Measurements from ENCODE around the gene TSPAN18.

Gene TSPAN18

DNA sequence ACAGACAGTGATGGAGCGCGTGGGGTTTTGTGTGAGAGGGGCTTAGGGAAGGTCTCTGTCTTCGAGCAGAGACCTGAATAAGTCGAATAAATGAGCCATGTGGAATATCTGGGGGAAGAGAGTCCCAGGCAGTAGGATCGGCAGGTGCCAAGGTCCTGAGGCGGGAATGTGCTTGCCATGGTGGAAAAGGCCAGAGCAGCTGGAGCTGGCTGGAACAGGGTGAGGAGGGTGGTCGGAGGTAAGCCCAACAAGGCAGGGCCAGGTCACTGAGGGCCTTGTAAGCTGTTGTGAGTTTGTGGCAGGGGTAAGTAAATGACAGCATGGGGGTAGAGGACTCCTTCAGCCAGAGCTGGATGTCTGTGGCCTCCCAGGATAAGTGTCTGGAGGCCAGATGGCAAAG lies 152.7 kb downstream of the TSPAN18 start (continued):
- TF ChIP-seq, protein P1, sequence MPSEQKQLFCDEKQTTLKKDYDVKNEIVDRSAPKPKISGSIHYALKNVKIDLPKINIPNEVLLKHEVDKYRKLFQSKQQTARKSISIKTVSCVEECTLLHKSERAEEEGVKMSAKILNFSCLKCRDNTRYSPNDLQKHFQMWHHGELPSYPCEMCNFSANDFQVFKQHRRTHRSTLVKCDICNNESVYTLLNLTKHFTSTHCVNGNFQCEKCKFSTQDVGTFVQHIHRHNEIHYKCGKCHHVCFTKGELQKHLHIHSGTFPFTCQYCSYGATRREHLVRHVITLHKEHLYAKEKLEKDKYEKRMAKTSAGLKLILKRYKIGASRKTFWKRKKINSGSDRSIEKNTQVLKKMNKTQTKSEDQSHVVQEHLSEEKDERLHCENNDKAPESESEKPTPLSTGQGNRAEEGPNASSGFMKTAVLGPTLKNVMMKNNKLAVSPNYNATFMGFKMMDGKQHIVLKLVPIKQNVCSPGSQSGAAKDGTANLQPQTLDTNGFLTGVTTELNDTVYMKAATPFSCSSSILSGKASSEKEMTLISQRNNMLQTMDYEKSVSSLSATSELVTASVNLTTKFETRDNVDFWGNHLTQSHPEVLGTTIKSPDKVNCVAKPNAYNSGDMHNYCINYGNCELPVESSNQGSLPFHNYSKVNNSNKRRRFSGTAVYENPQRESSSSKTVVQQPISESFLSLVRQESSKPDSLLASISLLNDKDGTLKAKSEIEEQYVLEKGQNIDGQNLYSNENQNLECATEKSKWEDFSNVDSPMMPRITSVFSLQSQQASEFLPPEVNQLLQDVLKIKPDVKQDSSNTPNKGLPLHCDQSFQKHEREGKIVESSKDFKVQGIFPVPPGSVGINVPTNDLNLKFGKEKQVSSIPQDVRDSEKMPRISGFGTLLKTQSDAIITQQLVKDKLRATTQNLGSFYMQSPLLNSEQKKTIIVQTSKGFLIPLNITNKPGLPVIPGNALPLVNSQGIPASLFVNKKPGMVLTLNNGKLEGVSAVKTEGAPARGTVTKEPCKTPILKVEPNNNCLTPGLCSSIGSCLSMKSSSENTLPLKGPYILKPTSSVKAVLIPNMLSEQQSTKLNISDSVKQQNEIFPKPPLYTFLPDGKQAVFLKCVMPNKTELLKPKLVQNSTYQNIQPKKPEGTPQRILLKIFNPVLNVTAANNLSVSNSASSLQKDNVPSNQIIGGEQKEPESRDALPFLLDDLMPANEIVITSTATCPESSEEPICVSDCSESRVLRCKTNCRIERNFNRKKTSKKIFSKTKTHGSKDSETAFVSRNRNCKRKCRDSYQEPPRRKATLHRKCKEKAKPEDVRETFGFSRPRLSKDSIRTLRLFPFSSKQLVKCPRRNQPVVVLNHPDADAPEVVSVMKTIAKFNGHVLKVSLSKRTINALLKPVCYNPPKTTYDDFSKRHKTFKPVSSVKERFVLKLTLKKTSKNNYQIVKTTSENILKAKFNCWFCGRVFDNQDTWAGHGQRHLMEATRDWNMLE (tag by site-specific recombination; conservative IDR thresholded peaks at IDR 0.05; ENCODE audit: low read depth): no peak
- no peak for TF ChIP-seq ZNF335 (tag by site-specific recombination; conservative IDR thresholded peaks at IDR 0.05)

DNA sequence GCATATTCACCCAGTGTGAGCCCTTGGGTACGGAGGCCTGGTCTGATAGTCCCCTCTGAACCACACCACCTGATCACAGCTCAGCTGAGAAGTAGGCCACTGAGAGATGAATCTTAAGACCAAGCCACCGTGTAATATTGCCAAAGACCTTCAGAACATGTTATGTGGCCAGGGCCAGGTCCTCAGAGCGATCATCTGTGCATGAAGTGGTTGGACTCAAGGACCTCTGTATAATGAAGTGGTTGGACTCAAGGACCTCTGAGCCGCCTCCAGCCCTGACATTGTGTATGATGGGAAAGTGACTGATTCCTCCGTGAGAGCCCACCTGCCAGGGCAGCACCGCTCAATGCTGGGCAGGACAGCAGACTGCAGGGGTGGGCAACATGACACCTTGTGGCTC lies 153.7 kb downstream of the TSPAN18 start:
- POLR2A ChIA-PET: no interaction called here
- Histone ChIP-seq H3K4me1 (ENCODE audit: control insufficient read depth, insufficient read depth, low read length) (no peaks in the 10 kb centered on the region), H3K4me3 (ENCODE audit: low read depth, low read length) (no peak overlapping the region), H3K36me3 (ENCODE audit: control insufficient read depth in 2 of 2, insufficient read depth in 1 of 2, low read length in 2 of 2) (no peaks in the 10 kb centered on the region), H3K27ac (ENCODE audit: extremely low read depth, low read depth, low read length) (no peak overlapping the region), H3K9me3 (ENCODE audit: control insufficient read depth, insufficient read depth, low read depth, low read length) (no peaks in the 10 kb centered on the region)
- TF ChIP-seq, protein P2, sequence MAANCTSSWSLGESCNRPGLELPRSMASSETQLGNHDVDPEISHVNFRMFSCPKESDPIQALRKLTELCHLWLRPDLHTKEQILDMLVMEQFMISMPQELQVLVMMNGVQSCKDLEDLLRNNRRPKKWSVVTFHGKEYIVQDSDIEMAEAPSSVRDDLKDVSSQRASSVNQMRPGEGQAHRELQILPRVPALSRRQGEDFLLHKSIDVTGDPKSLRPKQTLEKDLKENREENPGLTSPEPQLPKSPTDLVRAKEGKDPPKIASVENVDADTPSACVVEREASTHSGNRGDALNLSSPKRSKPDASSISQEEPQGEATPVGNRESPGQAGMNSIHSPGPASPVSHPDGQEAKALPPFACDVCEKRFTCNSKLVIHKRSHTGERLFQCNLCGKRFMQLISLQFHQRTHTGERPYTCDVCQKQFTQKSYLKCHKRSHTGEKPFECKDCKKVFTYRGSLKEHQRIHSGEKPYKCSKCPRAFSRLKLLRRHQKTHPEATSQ (tag by site-specific recombination; IDR thresholded peaks at IDR 0.05): no peak
- TF ChIP-seq SCRT2 (tag by site-specific recombination; IDR thresholded peaks at IDR 0.05): no peak
- TF ChIP-seq ZNF664 (tag by site-specific recombination; IDR thresholded peaks at IDR 0.05): no peak
- TF ChIP-seq ZNF510 (tag by site-specific recombination; IDR thresholded peaks at IDR 0.05; ENCODE audit: insufficient replicate concordance): no peak
- TF ChIP-seq ZNF202 (tag by site-specific recombination; IDR thresholded peaks at IDR 0.05; ENCODE audit: borderline replicate concordance): no peak
- no peak for TF ChIP-seq ZNF121 (tag by site-specific recombination; IDR thresholded peaks at IDR 0.05)
- TF ChIP-seq ZNF558 (tag by site-specific recombination; IDR thresholded peaks at IDR 0.05): no peak
- TF ChIP-seq ZNF2 (tag by site-specific recombination; IDR thresholded peaks at IDR 0.05): no peak
- TF ChIP-seq ZNF302 (tag by site-specific recombination; IDR thresholded peaks at IDR 0.05; ENCODE audit: low read depth): no peak
- TF ChIP-seq ZNF112 (tag by site-specific recombination; IDR thresholded peaks at IDR 0.05): no peak
- no peak for TF ChIP-seq ZNF248 (tag by site-specific recombination; IDR thresholded peaks at IDR 0.05)
- TF ChIP-seq IKZF3 (tag by site-specific recombination; IDR thresholded peaks at IDR 0.05): no peak
- TF ChIP-seq ZNF629 (tag by site-specific recombination; IDR thresholded peaks at IDR 0.05): no peak
- TF ChIP-seq, protein P3, sequence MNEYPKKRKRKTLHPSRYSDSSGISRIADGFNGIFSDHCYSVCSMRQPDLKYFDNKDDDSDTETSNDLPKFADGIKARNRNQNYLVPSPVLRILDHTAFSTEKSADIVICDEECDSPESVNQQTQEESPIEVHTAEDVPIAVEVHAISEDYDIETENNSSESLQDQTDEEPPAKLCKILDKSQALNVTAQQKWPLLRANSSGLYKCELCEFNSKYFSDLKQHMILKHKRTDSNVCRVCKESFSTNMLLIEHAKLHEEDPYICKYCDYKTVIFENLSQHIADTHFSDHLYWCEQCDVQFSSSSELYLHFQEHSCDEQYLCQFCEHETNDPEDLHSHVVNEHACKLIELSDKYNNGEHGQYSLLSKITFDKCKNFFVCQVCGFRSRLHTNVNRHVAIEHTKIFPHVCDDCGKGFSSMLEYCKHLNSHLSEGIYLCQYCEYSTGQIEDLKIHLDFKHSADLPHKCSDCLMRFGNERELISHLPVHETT (tag by site-specific recombination; IDR thresholded peaks at IDR 0.05): no peak
- TF ChIP-seq, protein P4, sequence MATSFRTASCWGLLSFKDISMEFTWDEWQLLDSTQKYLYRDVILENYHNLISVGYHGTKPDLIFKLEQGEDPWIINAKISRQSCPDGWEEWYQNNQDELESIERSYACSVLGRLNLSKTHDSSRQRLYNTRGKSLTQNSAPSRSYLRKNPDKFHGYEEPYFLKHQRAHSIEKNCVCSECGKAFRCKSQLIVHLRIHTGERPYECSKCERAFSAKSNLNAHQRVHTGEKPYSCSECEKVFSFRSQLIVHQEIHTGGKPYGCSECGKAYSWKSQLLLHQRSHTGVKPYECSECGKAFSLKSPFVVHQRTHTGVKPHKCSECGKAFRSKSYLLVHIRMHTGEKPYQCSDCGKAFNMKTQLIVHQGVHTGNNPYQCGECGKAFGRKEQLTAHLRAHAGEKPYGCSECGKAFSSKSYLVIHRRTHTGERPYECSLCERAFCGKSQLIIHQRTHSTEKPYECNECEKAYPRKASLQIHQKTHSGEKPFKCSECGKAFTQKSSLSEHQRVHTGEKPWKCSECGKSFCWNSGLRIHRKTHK (tag by site-specific recombination; IDR thresholded peaks at IDR 0.05): no peak
- TF ChIP-seq ZNF623 (tag by site-specific recombination; IDR thresholded peaks at IDR 0.05): no peak
- TF ChIP-seq ZNF423 (tag by site-specific recombination; IDR thresholded peaks at IDR 0.05): no peak
- CTCF ChIA-PET: interaction anchor here (0.9 kb wide), 1 partner anchor 264 kb away, joined by 3 read pairs; no protein-coding TSS in a partner anchor
